Tibial artery (tissue), 4 donors: ENCODE measurements around the gene PRICKLE2.

Experiments used
- DNase-seq, 2 donors: peaks; one replicate each; pipeline ENCODE4 v3.0.0-alpha.2; 2019
- H3K27ac ChIP-seq, 2 donors: fragments of 200-600 bp; sonication (generic) in 1 of 2; 1 replicate in 1 of 2; 2 replicates in 1 of 2; pipeline ENCODE4 v1.5.1; 2018 to 2019; ENCODE audit warnings: mild to moderate bottlenecking in 1 of 2
- H3K27me3 ChIP-seq, 2 donors: fragments of 200-600 bp; sonication (generic) in 1 of 2; one replicate each; pipeline versions ENCODE4 v1.5.1 to v1.6.0; 2016 to 2019
- H3K36me3 ChIP-seq, 3 donors: fragments of 200-600 bp; sonication (generic) in 2 of 3; one replicate each; pipeline ENCODE4 v1.5.1; 2016 to 2019; ENCODE audit warnings: mild to moderate bottlenecking in 2 of 3
- H3K4me1 ChIP-seq, 4 donors: fragments of 200-600 bp; sonication (generic) in 2 of 4; 1 replicate in 3 of 4; 2 replicates in 1 of 4; pipeline ENCODE4 v1.5.1; 2016 to 2019
- H3K4me3 ChIP-seq, 2 donors: fragments of 200-600 bp; sonication (generic) in 1 of 2; 1 replicate in 1 of 2; 2 replicates in 1 of 2; pipeline ENCODE4 v1.5.1; 2018 to 2019; ENCODE audit warnings: mild to moderate bottlenecking in 2 of 2
- H3K9me3 ChIP-seq, 3 donors: fragments of 200-600 bp; sonication (generic) in 1 of 3; one replicate each; pipeline ENCODE4 v1.5.1; 2016 to 2019
- intact Hi-C: fragments of 100-400 bp; cut with DNase I; formaldehyde crosslinking; loops from one replicate; pipeline ENCODE4 v1.15.0; 2023; ENCODE audit warnings: low total_unique reads
- TF ChIP-seq, protein P1 (sequence below), 2 experiments: fragments of 200-600 bp in 1 of 2; fragments of 450-650 bp in 1 of 2; IDR thresholded peaks; one replicate each; pipeline ENCODE4 v1.5.1; 2017 to 2019; ENCODE audit warnings: antibody characterized with exemption in 2 of 2, mild to moderate bottlenecking in 1 of 2, moderate library complexity in 1 of 2

The PRICKLE2 gene

DNA sequence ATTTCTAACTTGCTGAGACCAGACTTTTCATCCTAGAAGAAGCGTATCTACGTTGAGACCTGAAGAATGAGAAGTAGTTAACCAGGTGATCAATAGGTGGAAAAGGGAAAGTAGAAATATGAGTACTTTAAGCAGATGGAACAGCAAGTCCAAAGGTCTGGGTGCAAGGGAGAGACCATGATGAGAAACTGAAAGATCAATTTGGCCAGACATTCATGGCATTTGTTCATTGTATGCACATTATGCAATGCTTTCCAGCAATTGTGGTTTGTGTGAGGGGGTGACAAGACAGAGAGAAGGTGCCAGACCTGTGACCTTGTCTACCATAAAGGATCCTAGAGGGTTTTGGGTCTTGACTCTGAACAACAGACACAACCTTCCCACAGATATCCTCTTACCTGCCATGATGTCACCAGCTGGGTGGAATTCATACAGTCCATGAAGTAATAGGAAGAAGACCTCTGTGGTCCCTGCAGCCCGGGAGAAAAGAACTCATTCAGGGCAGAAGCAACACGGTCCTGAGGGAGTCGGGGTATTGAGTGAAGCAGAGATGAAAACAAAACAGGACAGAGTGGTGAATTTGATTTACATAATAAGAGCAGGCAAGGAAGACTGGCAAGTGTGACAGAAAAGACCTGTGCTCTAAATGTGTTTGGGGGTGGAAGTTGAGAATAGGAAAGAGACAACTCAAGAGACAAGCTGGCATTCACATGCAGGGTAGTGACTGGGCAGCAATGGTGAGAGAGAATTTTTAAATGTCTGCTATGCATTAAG, 138.6 kb downstream of the PRICKLE2 start:
- DNase-seq: no peak
- intact Hi-C loops: no loop called here
- no peak overlapping the region for H3K27ac ChIP-seq
- TF ChIP-seq, protein P1, sequence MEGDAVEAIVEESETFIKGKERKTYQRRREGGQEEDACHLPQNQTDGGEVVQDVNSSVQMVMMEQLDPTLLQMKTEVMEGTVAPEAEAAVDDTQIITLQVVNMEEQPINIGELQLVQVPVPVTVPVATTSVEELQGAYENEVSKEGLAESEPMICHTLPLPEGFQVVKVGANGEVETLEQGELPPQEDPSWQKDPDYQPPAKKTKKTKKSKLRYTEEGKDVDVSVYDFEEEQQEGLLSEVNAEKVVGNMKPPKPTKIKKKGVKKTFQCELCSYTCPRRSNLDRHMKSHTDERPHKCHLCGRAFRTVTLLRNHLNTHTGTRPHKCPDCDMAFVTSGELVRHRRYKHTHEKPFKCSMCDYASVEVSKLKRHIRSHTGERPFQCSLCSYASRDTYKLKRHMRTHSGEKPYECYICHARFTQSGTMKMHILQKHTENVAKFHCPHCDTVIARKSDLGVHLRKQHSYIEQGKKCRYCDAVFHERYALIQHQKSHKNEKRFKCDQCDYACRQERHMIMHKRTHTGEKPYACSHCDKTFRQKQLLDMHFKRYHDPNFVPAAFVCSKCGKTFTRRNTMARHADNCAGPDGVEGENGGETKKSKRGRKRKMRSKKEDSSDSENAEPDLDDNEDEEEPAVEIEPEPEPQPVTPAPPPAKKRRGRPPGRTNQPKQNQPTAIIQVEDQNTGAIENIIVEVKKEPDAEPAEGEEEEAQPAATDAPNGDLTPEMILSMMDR (IDR thresholded peaks at IDR 0.05): no peak
- H3K9me3 ChIP-seq: peaks cover 0 to 4% (median 0%) of the 10 kb centered on the region in 3 donors
- no peaks in the 10 kb centered on the region for H3K36me3 ChIP-seq
- no peaks in the 10 kb centered on the region for H3K27me3 ChIP-seq
- H3K4me1 ChIP-seq: peaks cover 0 to 6% (median 0%) of the 10 kb centered on the region in 4 donors
- H3K4me3 ChIP-seq: no peak overlapping the region

DNA sequence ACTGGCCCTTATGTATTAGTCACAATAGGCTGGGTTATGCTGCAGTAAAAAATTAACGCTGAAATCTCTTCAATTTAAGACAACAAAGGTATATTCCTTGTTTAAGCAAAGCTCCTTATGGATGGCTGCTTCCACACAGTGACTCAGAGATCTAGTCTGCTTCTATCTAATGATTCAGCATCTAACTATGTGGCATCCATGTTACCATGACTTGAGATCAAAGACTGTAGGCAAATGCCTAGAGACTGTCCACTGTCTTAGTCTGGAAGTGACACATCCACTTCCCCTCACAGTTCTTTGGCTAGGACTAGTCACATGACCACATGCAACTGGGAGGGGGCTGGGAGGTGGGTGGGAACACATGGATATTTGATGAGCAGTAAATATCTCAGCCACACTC, 140.6 kb downstream of the PRICKLE2 start:
- Histone ChIP-seq H3K36me3 (no peaks in the 10 kb centered on the region), H3K27me3 (no peaks in the 10 kb centered on the region), H3K9me3 (peaks cover 0 to 4% (median 0%) of the 10 kb centered on the region in 3 donors), H3K4me3 (no peak overlapping the region), H3K27ac (no peak overlapping the region), H3K4me1 (peaks cover 0 to 6% (median 0%) of the 10 kb centered on the region in 4 donors)
- no peak for DNase-seq
- TF ChIP-seq, protein P1 (IDR thresholded peaks at IDR 0.05): no peak
- intact Hi-C loops: no loop called here

DNA sequence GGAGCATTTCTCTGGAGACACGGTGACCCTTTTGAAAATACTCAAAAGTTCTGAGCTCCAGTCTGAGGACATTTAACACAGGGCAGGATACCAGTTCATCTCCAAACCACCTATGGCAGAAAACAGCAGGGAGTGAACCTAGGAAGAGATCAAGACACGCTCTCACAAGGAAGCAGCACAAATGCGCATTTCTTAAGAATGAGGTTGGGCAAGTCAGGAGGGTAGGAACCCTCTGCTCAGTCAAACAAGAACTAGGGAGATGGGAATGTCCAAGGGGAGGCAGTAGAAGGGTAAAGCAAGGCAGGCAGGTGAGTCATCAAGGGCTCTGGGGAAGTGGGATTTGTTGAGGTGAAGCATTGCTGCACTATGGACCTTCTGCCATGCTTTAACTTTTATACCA, 141.7 kb downstream of the PRICKLE2 start:
- H3K27ac ChIP-seq: no peak overlapping the region

DNA sequence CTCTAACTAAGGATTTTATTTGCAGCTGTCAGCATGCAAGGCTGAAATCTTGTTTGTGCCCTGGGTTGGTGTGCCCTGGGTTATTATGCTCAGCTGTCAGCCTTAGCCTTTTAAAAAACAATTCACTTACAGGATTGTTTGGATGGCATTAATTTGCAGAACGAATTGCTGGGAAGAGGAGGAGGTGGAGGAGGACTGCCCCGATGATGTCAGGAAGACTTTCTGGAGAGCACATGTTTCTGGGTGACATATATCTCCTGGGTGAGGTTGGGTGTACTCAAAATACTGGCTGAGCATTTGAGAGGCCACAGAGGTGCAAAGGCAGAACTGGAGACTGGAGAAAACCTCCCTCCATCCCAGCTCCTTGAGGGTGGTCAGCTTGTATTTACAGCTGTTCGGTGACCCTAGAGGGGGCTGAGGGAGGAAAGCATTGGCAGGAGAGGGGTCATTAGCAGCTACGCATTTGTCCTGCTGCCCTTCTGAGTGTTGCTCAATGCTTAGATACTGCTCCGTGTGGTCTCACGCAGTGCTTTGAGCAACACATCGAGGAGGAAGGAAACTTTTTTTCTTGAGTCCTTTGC, 142.2 kb downstream of the PRICKLE2 start:
- intact Hi-C loops: no loop called here
- Histone ChIP-seq H3K4me3 (no peak overlapping the region), H3K27me3 (no peaks in the 10 kb centered on the region), H3K4me1 (no peaks in the 10 kb centered on the region), H3K36me3 (no peaks in the 10 kb centered on the region), H3K27ac (no peak overlapping the region), H3K9me3 (peaks cover 0 to 4% (median 0%) of the 10 kb centered on the region in 3 donors)
- TF ChIP-seq, protein P1 (IDR thresholded peaks at IDR 0.05): no peak
- DNase-seq: no peak

More for the DNA sequence above, 141.7 kb downstream of the PRICKLE2 start:
- H3K4me1 ChIP-seq: peaks cover 0 to 2% (median 0%) of the 10 kb centered on the region in 4 donors
- TF ChIP-seq, protein P1 (IDR thresholded peaks at IDR 0.05): no peak
- no peak for DNase-seq
- intact Hi-C loops: no loop called here
- H3K4me3 ChIP-seq: no peak overlapping the region
- H3K9me3 ChIP-seq: peaks cover 0 to 4% (median 0%) of the 10 kb centered on the region in 3 donors
- H3K36me3 ChIP-seq: no peaks in the 10 kb centered on the region
- no peaks in the 10 kb centered on the region for H3K27me3 ChIP-seq

DNA sequence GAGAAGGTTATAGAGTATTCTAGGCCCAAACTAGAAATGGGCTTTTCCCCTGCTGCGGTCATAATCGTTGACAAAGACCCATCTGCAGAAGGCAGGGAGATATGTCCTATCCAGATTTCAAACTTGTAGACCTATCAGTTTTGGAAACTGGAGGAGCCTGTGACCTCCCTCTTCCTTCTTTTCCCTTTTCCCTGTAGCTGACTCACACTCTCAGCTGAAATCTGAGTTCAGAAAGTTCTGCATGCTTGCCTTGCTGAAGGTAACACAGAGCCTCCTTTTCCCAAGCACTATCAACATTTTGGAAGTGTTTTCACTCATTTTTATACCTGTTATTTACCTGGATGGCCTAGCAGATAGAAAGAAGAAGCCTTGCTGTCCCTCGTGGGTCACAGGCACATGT, 142.9 kb downstream of the PRICKLE2 start:
- Histone ChIP-seq H3K4me3 (no peak overlapping the region), H3K27me3 (no peaks in the 10 kb centered on the region), H3K36me3 (no peaks in the 10 kb centered on the region), H3K27ac (no peak overlapping the region), H3K9me3 (peaks cover 0 to 4% (median 0%) of the 10 kb centered on the region in 3 donors), H3K4me1 (no peaks in the 10 kb centered on the region)
- intact Hi-C loops: no loop called here
- no peak for DNase-seq
- TF ChIP-seq, protein P1 (IDR thresholded peaks at IDR 0.05): no peak
